NCI-H446 (cell line): ENCODE results near the gene CBX5.
A peak's percentile ranks its signal among the peaks of the same experiment; 100 is the strongest.
"Not testable (repeated sequence)": the region's sequence is repeated elsewhere in the genome, so short reads cannot be mapped to it uniquely, and the experiment has no call there.

ENCODE experiments used
- DNase-seq, 2 experiments: peaks; one replicate each; lab custom pipeline; 2025; lab: John Stamatoyannopoulos, UW

The CBX5 gene

GRCh38 chr12:54279632-54280467 is at the start of gene CBX5:
CBX5 (minus strand) TSS chr12:54280122; CDS start chr12:54257650, 22,472 bp downstream.
- peak; percentile 99 for DNase-seq

DNA sequence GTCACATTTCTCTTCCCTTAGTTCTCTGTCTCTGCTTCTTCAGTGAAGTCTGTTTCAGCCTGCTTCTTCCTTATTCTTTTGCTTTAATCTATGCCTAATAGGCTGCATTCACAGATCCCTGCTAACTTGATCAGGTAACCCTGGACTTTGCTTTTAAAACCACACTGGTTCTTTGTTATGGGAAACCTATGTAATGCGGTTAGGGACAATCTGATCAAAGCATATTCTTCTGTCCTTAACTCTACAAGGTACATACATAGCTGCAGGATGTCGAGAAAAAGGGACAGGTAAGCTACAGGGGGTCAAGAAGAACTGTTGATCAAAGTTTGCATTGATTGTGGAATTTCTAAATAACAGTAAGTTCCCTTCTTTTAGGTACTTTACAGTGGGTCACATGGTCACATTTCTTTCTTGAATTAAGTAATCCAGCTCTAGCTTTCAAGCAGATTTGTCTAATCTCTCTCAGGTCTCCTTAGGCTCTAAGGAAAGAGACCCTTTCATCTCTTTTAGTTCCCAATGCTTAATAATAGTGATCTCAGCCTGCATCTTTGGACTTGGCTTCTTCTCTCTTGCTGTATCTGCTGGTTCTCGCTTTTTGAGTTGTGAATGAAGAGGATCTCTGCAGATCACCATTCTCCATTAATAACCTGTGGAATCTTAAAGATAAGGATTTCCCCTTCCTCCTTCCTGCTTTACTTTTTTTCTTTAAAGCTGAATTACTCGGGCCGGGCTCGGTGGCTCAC is 48.8 kb upstream of the CBX5 start:
- DNase-seq = no peak

GRCh38 chr12:54325442-54326109 is 45.7 kb upstream of the CBX5 start:
- not testable (repeated sequence) for DNase-seq

- DNase-seq = peak; percentile 98 to 99
Observed at GRCh38 chr12:54324617-54325441, 44.9 kb upstream of the CBX5 start, which contains the start of gene COPZ1. COPZ1 (plus strand) TSS chr12:54325131; CDS start chr12:54325164, 33 bp downstream.

- DNase-seq = no peak
Observed at GRCh38 chr12:54321363-54321762, 41.4 kb upstream of the CBX5 start.

GRCh38 chr12:54312309-54312708 is 32.4 kb upstream of the CBX5 start:
- not testable (repeated sequence) for DNase-seq

GRCh38 chr12:54311051-54311450 is 31.1 kb upstream of the CBX5 start:
- DNase-seq = no peak

GRCh38 chr12:54306925-54307741 is 27.2 kb upstream of the CBX5 start:
- no peak for DNase-seq

GRCh38 chr12:54304187-54304810 is 24.4 kb upstream of the CBX5 start:
- DNase-seq = no peak

DNA sequence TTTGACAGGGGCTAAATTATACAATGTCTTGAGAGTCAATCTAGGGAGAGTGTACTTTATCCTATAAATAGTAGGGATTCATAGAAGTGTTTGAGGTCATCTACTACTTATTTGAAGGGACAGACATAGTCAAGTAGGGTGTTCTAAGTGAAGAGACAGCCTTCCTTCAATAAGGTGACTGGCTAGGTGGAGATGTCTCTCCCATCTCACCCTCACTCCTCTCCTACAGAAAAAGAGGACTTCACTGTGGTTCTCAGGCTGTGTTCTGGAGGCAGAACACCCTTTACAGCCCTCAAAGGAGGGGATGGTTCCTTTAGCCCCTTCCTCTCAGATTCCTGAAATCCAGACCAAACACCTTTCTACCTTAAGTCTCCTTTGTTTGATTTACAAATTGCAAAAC is 23.7 kb upstream of the CBX5 start:
- no peak for DNase-seq

DNA sequence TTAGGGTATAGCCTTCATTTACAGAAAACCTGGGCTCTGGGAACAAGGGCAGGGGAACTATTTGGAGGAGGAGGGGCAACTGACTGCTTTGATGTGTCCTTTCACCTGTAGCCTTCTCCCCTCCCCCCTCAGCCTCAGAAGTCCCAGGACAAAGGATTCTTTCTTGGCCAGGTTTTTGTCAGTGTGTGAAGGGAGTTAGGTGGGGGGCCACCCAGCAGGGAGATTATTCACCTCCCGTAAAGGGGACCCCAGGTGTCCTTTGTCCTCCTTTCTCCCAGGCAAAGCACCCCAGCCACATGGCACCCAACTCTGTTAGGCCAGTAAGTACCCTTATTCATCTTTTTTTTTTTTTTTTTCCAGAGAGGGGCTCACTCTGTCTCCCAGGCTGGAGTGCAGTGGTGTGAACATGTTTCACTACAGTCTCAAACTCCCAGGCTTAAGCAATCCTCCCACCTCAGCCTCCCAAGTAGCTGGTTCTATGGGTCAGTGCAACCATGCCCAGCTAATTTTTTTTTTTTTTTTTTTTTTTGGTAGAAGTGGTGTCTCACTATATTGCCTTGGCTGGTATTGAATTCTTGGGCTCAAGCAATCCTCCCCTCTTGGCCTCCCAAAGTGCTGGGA is 21.6 kb upstream of the CBX5 start:
- no peak for DNase-seq

DNA sequence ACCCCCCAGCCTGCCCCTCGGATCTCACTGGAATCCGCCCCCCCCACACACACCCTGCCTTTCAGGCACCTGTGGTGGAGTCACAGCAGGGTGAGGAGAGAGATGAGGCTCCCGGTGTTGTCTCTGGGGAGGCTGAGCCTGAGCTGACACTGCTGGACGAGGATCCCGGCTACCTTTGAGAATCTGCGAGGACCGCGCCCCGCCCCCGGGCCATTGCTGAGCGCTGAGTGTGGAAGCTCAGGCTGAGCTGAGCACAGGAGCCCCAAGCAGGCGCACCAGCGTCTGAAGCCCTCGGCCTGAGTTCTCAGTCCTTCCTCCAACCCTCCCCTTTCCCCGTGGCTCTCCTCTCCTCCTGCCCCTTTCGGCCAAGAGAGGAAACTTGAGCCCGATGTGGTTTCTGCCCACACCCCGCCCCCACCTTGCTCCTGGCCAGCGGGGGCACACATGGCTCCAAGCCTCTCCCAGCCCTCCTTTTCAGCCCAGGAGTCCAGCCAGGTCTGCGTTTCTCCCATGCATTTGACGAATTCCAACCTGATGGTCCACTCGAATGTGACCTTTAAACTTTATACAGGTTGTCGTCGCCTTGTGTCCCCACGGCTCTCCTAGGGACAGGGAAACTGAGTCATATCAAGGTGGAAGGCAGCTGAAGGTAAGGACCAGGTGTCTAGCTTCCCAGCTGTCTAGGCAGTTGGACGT is 21.0 kb upstream of the CBX5 start, which contains the start of gene NFE2:
TSS of gene NFE2 (minus strand) at position 284 of the 696 bp plus-strand sequence. CDS start 5,767 bp downstream, outside the sequence.
- DNase-seq = no peak

- DNase-seq = no peak
Observed at GRCh38 chr12:54300225-54300731, 20.4 kb upstream of the CBX5 start.

- DNase-seq = no peak
Observed at GRCh38 chr12:54299515-54300224, 19.7 kb upstream of the CBX5 start.

GRCh38 chr12:54298904-54299303 is 19.0 kb upstream of the CBX5 start:
- no peak for DNase-seq

- DNase-seq = no peak
Observed at GRCh38 chr12:54296393-54297099, 16.6 kb upstream of the CBX5 start.

DNA sequence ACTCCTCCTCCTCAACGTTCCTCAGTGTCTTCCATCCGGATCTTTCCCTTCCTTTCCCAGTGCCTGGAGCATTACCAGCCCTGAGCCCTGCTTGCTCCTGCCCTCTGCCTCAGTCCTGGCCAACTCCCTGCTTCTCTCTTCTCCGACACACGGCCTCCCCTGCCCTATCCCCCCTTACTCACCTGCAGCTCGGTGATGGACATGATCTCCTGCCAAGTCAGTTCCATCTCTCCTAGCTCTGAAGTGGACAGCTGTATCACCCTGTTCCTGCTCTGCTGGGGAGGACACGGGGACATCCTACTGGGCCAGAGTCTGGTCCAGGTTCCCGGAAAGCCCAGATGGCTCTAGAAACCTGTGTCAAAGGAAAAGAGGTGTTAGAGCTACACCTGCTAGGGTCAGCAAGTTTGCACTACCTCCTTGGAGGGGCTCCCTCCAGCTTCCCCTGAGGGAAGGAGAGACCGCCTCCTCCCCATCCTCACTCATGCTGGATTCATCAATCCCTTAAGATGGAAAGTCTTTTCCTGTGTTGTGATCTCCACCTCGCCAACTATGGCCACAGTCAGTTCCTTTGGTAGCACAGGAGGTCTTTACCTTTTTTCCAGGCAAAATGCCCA is 15.1 kb upstream of the CBX5 start:
- DNase-seq = no peak
